Psoas muscle (tissue), 8 donors: ENCODE results near the gene NMD3. TPM values are rescaled to one million over a fixed set of nuclear protein-coding genes. Genes with fewer than 3 reads are reported as not detected.

ENCODE experiments used
- ATAC-seq, 4 donors: fragments of 200-7000 bp; cut with Tn5 transposase; one replicate each; pipeline ENCODE4 v1.9.1; 2020; ENCODE audit warnings: moderate library complexity in 3 of 4, mild to moderate bottlenecking in 2 of 4
- DNase-seq, 2 donors: peaks; one replicate each; pipeline ENCODE4 v3.0.0-alpha.2; 2020
- H3K27ac ChIP-seq: fragments of 200-600 bp; one replicate; pipeline ENCODE4 v1.8.0; 2022
- H3K27me3 ChIP-seq, 3 donors: fragments of 200-600 bp in 1 of 3; one replicate each; pipeline versions ENCODE4 v1.6.1 to v1.8.0; 2013 to 2022; ENCODE audit warnings: low read length in 2 of 3, mild to moderate bottlenecking in 2 of 3, moderate library complexity in 1 of 3; ENCODE audit not compliant: insufficient read depth in 3 of 3
- H3K36me3 ChIP-seq, 2 donors: fragments of 200-600 bp in 1 of 2; one replicate each; pipeline versions ENCODE4 v1.6.1 to v1.8.0; 2013 to 2022; ENCODE audit warnings: low read depth in 1 of 2, mild to moderate bottlenecking in 1 of 2, moderate library complexity in 1 of 2; ENCODE audit not compliant: insufficient read depth in 1 of 2
- H3K4me1 ChIP-seq: fragments of 200-600 bp; one replicate; pipeline ENCODE4 v1.8.0; 2022
- H3K4me3 ChIP-seq: fragments of 200-600 bp; one replicate; pipeline ENCODE4 v1.8.0; 2022; ENCODE audit warnings: mild to moderate bottlenecking
- H3K9me3 ChIP-seq: fragments of 200-600 bp; one replicate; pipeline ENCODE4 v1.8.0; 2022
- CTCF ChIP-seq: fragments of 200-600 bp; IDR thresholded peaks from one replicate; pipeline ENCODE4 v1.8.0; 2022; ENCODE audit warnings: antibody characterized with exemption
- WGBS, 3 donors: extraction: QIAGEN DNeasy Blood & Tissue Kit; methylation state at CpG; one replicate each; pipeline versions ENCODE4 v1.1.6 to v1.1.7; 2013; 5-methylcytosine and 5-hydroxymethylcytosine counted together
- intact Hi-C, 2 donors: fragments of 100-400 bp; cut with DNase I; formaldehyde crosslinking; loops; one replicate each; pipeline versions ENCODE4 v1.11.0 to v1.14.2; 2022
- polyA plus RNA-seq, 3 donors: library from polyadenylated mRNA; stranded (reverse); fragments of 200-250 nt; gene quantifications; one replicate each; pipeline ENCODE4 v1.2.3, GENCODE V29; 2013
- total RNA-seq, 4 donors: library from RNA; stranded (reverse); fragmentation: NEBNext Ultra II Directional in 2 of 4; extraction: Animal tissue kit (Norgen Biotek cat#: 25700) in 2 of 4; gene quantifications; one replicate each; pipeline versions ENCODE4 v1.2.1 to v1.2.4, GENCODE V29; 2021 to 2023
- donor health status: healthy with polysubstance abuse.
- donor health status: DM: no; HTN: no; CAD: no; lungs with moderate emphysema.
- donor health status: Bipolar disorder and iron deficiency.
- donor health status: healthy.
- donor health status: DM: yes; HTN: yes; CAD: no.
- donor health status: DM: no; HTN: no; CAD: no.
- donor health status: DM: no; HTN: no; CAD: no.
- donor health status: DM: yes; HTN: yes; CAD: no.

The NMD3 gene
- total and polyA plus RNA-seq, 7 donors = 19.1 to 53.4 (median 30.7) TPM

GRCh38 chr3:161265916-161266571 lies 44.9 kb downstream of the NMD3 start:
- intact Hi-C loops = no loop called here
- Histone ChIP-seq H3K27ac (no peak overlapping the region), H3K9me3 (peaks cover 3% of the 10 kb centered on the region), H3K4me3 (no peak overlapping the region), H3K27me3 (no peaks in the 10 kb centered on the region), H3K36me3 (peaks cover 0 to 8% of the 10 kb centered on the region in 2 donors), H3K4me1 (no peaks in the 10 kb centered on the region)
- no peak for TF ChIP-seq CTCF
- no peak for ATAC-seq
- DNase-seq = no peak
- 92 to 93% (median 92%) methylated on average over 5 of the region's 5 CpGs for WGBS, 3 donors

GRCh38 chr3:161266731-161267150 lies 45.6 kb downstream of the NMD3 start:
- no peak for DNase-seq
- Histone ChIP-seq H3K36me3 (peaks cover 0 to 8% of the 10 kb centered on the region in 2 donors), H3K4me3 (no peak overlapping the region), H3K4me1 (no peaks in the 10 kb centered on the region), H3K27ac (no peak overlapping the region), H3K27me3 (no peaks in the 10 kb centered on the region), H3K9me3 (no peaks in the 10 kb centered on the region)
- 34 to 44% (median 38%) methylated on average over 1 of the region's 1 CpG for WGBS, 3 donors
- TF ChIP-seq CTCF = no peak
- ATAC-seq = no peak
- intact Hi-C loops = no loop called here

- DNase-seq (no peak), ATAC-seq (no peak)
- 86 to 91% (median 89%) methylated on average over 3 of the region's 3 CpGs for WGBS, 3 donors
- no peak overlapping the region for H3K4me3 ChIP-seq
- peaks cover 0 to 8% of the 10 kb centered on the region in 2 donors for H3K36me3 ChIP-seq
- intact Hi-C loops = no loop called here
- H3K9me3 ChIP-seq = no peaks in the 10 kb centered on the region
- no peak for TF ChIP-seq CTCF
- no peak overlapping the region for H3K27ac ChIP-seq
- no peaks in the 10 kb centered on the region for H3K4me1 ChIP-seq
- H3K27me3 ChIP-seq = no peaks in the 10 kb centered on the region
These were observed 46.5 kb downstream of the NMD3 start for GRCh38 chr3:161267646-161268045.

GRCh38 chr3:161268601-161269000 lies 47.5 kb downstream of the NMD3 start:
- H3K27ac ChIP-seq = no peak overlapping the region
- TF ChIP-seq CTCF = no peak
- ATAC-seq (no peak), DNase-seq (no peak)
- no peak overlapping the region for H3K4me3 ChIP-seq
- 95 to 97% (median 97%) methylated on average over 3 of the region's 3 CpGs for WGBS, 3 donors
- peaks cover 0 to 8% of the 10 kb centered on the region in 2 donors for H3K36me3 ChIP-seq
- intact Hi-C loops = no loop called here
- H3K27me3 ChIP-seq = no peaks in the 10 kb centered on the region
- no peaks in the 10 kb centered on the region for H3K4me1 ChIP-seq
- H3K9me3 ChIP-seq = no peaks in the 10 kb centered on the region

GRCh38 chr3:161270991-161271390 lies 49.9 kb downstream of the NMD3 start:
- intact Hi-C loops = loop anchor here in 1 of 2 donors (5.0 kb wide), 1 partner anchor 151 kb away; no protein-coding TSS in a partner anchor
- H3K9me3 ChIP-seq = no peaks in the 10 kb centered on the region
- no peak for TF ChIP-seq CTCF
- H3K36me3 ChIP-seq = peaks cover 5 to 7% of the 10 kb centered on the region in 2 donors
- H3K4me1 ChIP-seq = no peaks in the 10 kb centered on the region
- H3K4me3 ChIP-seq = no peak overlapping the region
- DNase-seq = no peak
- H3K27me3 ChIP-seq = no peaks in the 10 kb centered on the region
- H3K27ac ChIP-seq = no peak overlapping the region
- 94 to 98% (median 96%) methylated on average over 4 of the region's 4 CpGs for WGBS, 3 donors
- no peak for ATAC-seq
